Prostate gland (tissue), 2 donors: ENCODE data around the gene CARD9. TPM values are rescaled to one million over a fixed set of nuclear protein-coding genes. Genes with fewer than 3 reads are reported as not detected.

ENCODE experiments used
- DNase-seq: peaks from one replicate; pipeline ENCODE4 v3.0.0-alpha.2; 2019; ENCODE audit warnings: low spot score
- H3K27ac ChIP-seq, 2 donors: fragments of 200-600 bp; sonication (generic); 2 replicates each; pipeline ENCODE4 v1.5.1; 2017 to 2019
- H3K27me3 ChIP-seq: fragments of 200-600 bp; sonication (generic); replicated peaks from 2 replicates; pipeline ENCODE4 v1.5.1; 2019; ENCODE audit not compliant: insufficient read depth
- H3K36me3 ChIP-seq, 2 donors: fragments of 200-600 bp; sonication (generic); 1 replicate in 1 of 2; 2 replicates in 1 of 2; pipeline versions ENCODE4 v1.5.1 to v1.8.1; 2017 to 2019
- H3K4me1 ChIP-seq: fragments of 200-600 bp; sonication (generic); replicated peaks from 2 replicates; pipeline ENCODE4 v1.5.1; 2019
- H3K4me3 ChIP-seq, 2 donors: fragments of 200-600 bp; sonication (generic); 2 replicates each; pipeline ENCODE4 v1.5.1; 2017 to 2019
- H3K9me3 ChIP-seq: fragments of 200-600 bp; sonication (generic); 2 replicates; pipeline ENCODE4 v1.5.1; 2017
- POLR2A ChIP-seq: fragments of 450-650 bp; IDR thresholded peaks from one replicate; pipeline ENCODE4 v1.6.1; 2016; ENCODE audit warnings: antibody characterized with exemption, mild to moderate bottlenecking
- POLR2AphosphoS5 ChIP-seq: sonication (generic); formaldehyde crosslinking; IDR thresholded peaks from one replicate; pipeline ENCODE4 v1.6.1; 2017; ENCODE audit warnings: antibody characterized with exemption
- WGBS: methylation state at CpG from one replicate; pipeline ENCODE4 v1.1.5; 2018; 5-methylcytosine and 5-hydroxymethylcytosine counted together
- intact Hi-C: fragments of 100-400 bp; cut with DNase I; formaldehyde crosslinking; loops from one replicate; pipeline ENCODE4 v1.14.2; 2022
- total RNA-seq, 2 donors: library from RNA; depleted of rRNA; stranded (reverse); fragments of >200 nt; gene quantifications; one replicate each; pipeline ENCODE4 v1.1.0, GENCODE V29; 2016
- TF ChIP-seq, protein P1 (sequence below), 4 experiments: fragments of 200-600 bp in 2 of 4; fragments of 450-650 bp in 2 of 4; sonication (generic) in 2 of 4; IDR thresholded peaks; 1 replicate in 3 of 4; 2 replicates in 1 of 4; pipeline ENCODE4 v1.5.1; 2016 to 2019; ENCODE audit warnings: antibody characterized with exemption in 4 of 4, mild to moderate bottlenecking in 2 of 4, moderate library complexity in 2 of 4

CARD9 gene
- total RNA-seq, 2 donors from 2014 or later = 1.5 to 3.4 TPM

DNA sequence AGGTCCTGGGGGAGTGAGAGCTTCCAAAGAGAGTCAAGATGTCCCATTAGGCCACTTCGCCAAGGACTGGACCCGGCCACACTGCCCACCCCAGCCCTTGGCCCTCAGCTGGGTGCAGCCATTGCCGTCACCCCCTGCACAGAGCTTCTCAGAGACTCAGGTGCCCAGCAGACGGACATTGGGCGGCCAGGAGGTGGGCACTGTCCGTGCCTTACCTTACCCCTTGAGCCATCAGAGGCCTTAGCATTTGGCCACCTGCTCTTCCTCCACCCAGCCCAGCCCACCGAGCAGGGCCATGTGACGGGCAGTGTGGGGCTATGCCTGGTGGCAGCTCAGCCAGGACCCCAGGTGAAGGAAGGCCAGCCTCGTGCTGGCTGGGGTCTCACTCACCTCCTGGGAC lies 6.6 kb downstream of the CARD9 start:
- H3K9me3 ChIP-seq = no peaks in the 10 kb centered on the region
- no peaks in the 10 kb centered on the region for H3K4me1 ChIP-seq
- TF ChIP-seq POLR2A (no peak), POLR2AphosphoS5 (no peak)
- TF ChIP-seq, protein P1, sequence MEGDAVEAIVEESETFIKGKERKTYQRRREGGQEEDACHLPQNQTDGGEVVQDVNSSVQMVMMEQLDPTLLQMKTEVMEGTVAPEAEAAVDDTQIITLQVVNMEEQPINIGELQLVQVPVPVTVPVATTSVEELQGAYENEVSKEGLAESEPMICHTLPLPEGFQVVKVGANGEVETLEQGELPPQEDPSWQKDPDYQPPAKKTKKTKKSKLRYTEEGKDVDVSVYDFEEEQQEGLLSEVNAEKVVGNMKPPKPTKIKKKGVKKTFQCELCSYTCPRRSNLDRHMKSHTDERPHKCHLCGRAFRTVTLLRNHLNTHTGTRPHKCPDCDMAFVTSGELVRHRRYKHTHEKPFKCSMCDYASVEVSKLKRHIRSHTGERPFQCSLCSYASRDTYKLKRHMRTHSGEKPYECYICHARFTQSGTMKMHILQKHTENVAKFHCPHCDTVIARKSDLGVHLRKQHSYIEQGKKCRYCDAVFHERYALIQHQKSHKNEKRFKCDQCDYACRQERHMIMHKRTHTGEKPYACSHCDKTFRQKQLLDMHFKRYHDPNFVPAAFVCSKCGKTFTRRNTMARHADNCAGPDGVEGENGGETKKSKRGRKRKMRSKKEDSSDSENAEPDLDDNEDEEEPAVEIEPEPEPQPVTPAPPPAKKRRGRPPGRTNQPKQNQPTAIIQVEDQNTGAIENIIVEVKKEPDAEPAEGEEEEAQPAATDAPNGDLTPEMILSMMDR (IDR thresholded peaks at IDR 0.05) = no peak
- no peak for DNase-seq
- no peak overlapping the region for H3K4me3 ChIP-seq
- no peaks in the 10 kb centered on the region for H3K36me3 ChIP-seq
- 95% methylated on average over 6 of the region's 9 CpGs for WGBS
- no peak overlapping the region for H3K27ac ChIP-seq
- H3K27me3 ChIP-seq = no peaks in the 10 kb centered on the region
- intact Hi-C loops = no loop called here

DNA sequence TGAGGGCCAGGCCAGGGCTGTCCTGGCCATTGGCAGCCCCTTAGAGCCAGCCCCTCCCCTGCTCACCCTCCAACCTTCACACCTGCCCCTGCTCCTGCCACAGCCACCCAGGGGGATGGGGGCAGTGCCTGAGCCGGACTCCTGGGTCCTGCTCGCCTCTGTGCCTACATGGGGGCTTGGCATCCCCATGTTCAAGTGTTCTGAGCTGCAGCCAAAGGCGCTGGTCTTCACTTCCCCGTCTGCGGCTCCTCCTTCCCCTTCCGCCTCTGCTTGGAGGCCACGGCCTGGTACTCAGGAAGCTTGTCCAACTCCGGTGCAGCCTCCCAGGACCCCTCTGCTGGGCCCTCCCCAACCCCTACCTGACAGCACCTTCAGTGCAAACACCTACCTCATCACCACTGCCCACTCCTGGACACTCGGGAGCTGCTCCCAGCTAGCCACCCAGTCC lies 7.7 kb downstream of the CARD9 start:
- 80% methylated on average over 9 of the region's 9 CpGs for WGBS
- intact Hi-C loops = no loop called here
- no peaks in the 10 kb centered on the region for H3K9me3 ChIP-seq
- no peak overlapping the region for H3K4me3 ChIP-seq
- H3K36me3 ChIP-seq = no peaks in the 10 kb centered on the region
- TF ChIP-seq, protein P1 (IDR thresholded peaks at IDR 0.05) = no peak
- TF ChIP-seq POLR2A = no peak
- no peak for TF ChIP-seq POLR2AphosphoS5
- H3K27ac ChIP-seq = no peak overlapping the region
- H3K27me3 ChIP-seq = no peaks in the 10 kb centered on the region
- no peaks in the 10 kb centered on the region for H3K4me1 ChIP-seq
- no peak for DNase-seq

DNA sequence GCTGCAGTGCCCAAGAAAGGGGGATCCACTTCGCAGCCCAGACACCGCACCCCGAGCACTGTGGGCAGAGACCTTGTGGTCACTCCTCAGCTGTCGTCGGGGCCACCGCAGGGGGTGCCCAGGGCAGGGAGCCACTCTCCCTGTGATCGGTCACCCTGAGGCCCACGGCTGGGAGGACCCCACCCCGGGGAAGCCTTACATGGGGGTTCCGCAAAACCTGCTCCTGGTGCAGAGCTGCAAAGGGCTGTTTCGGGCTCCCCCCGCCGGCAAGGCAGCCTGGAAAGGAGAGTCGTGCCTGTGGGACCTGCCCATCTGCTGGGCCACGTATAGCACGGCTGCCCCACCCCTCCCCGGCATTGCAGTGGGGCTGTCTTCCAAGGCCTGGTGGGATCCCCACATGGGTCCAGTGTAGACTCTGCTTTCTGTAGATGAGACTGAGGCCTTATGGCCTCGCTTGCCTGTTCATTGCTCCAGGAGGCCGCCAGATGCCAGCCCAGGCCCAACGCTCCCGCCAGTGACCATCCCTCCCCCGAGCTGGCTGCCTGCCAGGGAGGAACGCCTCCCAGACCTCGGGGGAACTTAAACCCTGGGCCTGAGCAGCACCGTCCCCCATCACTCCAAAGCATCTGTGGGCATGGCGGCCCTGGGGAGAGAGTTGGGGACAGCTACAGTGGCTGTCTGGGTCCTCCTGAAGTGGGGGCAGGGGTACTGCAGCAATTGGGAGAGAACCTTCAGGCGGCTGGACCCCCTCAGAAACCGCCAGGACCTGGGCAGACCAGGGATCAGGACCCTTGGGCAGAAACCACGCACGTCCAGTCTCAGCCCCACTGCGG lies 8.3 kb downstream of the CARD9 start:
- Histone ChIP-seq H3K9me3 (no peaks in the 10 kb centered on the region), H3K4me3 (no peak overlapping the region), H3K27ac (no peak overlapping the region), H3K36me3 (no peaks in the 10 kb centered on the region), H3K4me1 (no peaks in the 10 kb centered on the region), H3K27me3 (no peaks in the 10 kb centered on the region)
- WGBS = 74% methylated on average over 31 of the region's 31 CpGs
- TF ChIP-seq POLR2AphosphoS5 = no peak
- TF ChIP-seq, protein P1 (IDR thresholded peaks at IDR 0.05) = no peak
- TF ChIP-seq POLR2A = no peak
- no peak for DNase-seq
- intact Hi-C loops = no loop called here

DNA sequence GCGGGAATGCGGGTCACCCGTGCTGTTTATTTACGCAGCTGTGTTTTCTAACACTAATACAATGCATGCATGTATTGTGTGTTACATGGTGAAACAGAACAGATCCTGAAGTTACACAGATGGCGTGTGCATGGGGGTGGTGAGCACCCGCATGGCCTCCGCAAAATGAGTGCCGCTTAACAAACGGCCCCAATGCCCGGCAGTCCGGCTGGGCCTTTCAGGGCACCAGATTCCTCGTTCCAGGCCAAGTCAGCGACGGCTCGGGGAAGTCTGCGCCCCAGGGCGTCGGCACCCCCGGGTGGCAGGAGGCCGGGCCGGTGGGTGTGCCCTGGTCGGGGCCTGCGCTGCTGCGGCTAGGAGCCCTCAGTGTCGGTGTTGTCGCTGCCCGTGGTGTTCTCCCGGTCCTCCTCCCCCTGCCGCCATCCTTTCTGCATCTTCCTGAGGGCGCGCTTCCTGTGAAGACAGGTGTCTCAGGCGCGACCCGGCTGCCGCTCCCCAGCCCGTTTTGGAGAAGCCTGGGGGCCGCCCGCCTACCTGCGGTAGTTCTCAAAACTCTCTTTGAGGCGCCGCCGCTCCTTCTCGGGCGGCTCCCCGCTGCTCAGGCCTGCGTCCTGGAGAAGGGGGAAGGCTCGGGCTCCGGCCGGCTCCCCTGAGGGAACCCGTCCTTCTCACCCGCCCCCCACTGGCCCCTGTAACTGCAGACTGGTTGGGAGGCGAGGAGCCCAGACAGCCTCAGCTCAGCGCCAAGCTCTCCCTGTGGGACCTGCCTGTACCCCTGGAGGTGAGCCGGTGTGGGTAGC lies 9.3 kb downstream of the CARD9 start:
- 24% methylated on average over 51 of the region's 54 CpGs for WGBS
- intact Hi-C loops = no loop called here

More for the DNA sequence above, 9.3 kb downstream of the CARD9 start:
- Histone ChIP-seq H3K9me3 (no peaks in the 10 kb centered on the region), H3K4me1 (no peaks in the 10 kb centered on the region), H3K4me3 (peak overlapping the region in 1 of 2 donors; percentile 97), H3K36me3 (no peaks in the 10 kb centered on the region), H3K27ac (no peak overlapping the region), H3K27me3 (no peaks in the 10 kb centered on the region)
- DNase-seq = no peak
- TF ChIP-seq, protein P1 (IDR thresholded peaks at IDR 0.05) = peak in 2 of 4 experiments; percentile 10 to 24
- no peak for TF ChIP-seq POLR2AphosphoS5
